A549 treated with ZK216348 at 1 μM for 4 hours (cell line): ENCODE results near the gene CKLF. TPM values are rescaled to one million over a fixed set of nuclear protein-coding genes. Genes with fewer than 3 reads are reported as not detected.

ENCODE experiments used
- total RNA-seq: library from RNA; stranded (reverse); fragments of 200-300 nt; extraction: Qiagen RNA extraction; gene quantifications from 5 replicates; pipeline ENCODE4 v1.2.3, GENCODE V29; 2022; ENCODE audit warnings: low read depth

Gene CKLF
- total RNA-seq, result 58.4 to 75.2 TPM (median 67.6 TPM) in 5 replicates

DNA sequence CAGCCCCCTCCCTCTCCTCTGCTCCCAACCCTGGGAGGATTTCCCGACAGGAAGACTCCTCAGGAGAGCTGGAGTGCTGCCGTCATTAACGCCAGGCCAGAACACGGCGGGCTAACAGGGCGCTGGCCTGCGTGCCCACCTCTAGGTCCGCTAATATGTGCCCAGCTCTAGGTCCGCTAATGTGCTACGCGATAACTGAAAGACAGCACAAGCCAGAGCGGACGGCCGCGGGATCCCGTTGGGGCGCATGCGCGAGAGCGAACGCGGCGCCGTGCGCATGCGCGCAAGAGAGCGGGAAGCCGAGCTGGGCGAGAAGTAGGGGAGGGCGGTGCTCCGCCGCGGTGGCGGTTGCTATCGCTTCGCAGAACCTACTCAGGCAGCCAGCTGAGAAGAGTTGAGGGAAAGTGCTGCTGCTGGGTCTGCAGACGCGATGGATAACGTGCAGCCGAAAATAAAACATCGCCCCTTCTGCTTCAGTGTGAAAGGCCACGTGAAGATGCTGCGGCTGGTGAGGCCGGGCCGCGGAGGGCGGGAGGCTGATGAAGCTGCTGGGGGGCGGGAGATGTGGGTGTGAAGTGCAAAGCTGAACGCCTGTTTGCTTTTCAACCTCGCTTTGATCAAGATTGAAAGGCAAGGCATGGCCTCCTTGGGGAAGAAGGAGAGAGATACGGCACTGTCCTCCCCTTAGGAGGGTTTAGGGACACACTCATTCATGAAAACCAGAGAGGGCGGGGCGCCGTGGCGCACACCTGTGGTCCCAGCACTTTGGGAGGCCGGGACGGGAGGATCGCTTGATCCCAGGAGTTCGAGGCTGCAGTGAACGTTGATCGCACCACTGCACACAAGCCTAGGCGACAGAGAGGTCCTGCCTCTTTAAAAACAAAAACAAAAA lies at the start of gene CKLF:
Gene CKLF, plus strand, starts transcription at position 291 of the 892 bp plus-strand sequence. Its CDS starts 140 bp downstream, at position 431.

DNA sequence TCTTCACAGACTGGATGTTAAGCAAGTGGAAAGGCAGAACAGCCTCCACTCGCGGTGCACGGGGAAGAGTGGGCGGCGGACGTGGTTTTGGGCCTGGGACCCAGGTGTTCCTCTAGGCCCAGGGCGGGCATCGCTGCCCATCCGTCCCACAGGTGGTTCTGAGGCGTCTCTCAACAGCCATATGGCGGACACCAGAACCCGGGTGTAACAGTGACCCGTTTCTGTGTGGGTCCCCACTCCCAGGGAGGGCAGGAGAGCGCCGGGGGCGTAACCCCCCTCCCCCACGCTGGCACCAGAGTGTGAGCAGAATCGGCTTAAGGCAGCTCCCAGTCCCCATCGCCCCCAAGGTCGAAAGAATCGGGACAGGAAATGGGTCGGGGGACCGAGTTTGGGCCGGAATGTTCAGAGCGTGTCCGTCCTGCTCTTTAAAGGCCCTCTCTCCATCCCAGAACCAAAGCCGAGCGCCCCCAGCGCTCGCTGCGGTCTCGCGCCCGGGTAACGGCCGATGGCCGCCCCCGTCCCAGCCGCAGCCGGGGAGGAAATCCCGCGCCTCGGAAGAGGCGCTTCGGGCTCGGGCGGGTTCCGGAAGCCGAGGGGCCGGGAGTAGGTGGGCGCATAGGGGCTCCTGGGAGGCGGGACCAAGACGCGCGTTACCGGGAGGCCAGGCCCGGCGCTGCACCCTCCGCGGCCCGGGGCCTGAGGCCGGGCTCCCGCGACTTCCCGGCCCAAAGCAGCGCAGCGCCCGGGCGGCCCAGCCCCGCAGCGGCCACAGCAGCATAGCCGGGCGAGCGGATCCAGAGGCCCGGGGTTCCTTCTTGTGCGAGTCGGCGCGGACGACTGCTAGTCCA lies 2.9 kb upstream of the CKLF start, which contains the start of gene TK2:
Gene TK2, minus strand, starts transcription at position 839 of the 848 bp plus-strand sequence. Its CDS starts 61 bp downstream, at position 778.

DNA sequence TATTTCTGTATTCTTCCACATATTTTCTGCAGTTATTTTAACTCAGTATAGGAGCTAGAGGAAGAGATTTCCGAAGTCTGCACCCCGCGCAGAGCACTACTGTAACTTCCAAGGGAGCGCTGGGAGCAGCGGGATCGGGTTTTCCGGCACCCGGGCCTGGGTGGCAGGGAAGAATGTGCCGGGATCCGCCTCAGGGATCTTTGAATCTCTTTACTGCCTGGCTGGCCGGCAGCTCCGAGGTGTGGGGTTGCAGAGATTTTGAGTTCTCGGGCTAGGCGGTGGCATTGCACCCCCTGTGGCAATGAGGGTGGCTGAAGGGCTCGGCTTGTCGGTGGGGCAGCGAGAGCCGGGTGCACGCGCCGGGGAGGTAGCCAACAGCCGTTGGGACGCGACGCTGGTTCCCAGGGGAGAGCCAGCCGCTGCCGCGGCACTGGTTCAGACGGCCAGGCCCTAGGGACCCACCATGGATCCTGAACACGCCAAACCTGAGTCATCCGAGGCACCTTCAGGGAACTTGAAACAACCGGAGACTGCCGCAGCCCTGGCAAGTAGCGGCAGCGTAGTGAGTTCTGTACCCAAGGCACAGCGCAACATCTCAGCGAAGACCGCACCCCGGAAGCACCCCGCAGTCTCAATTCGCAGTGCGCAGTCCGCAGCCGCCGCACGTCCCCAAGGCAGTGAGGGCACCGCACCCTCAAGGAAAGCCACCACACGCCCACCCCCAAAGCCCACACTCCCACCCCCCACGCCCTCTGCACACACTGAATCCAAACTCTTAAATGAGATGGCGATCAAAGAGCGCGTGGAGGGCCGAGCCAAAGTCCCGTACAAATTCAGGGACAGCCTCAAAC lies 13.9 kb downstream of the CKLF start, which contains the start of gene CMTM1:
Gene CMTM1, plus strand, starts transcription at position 389 of the 851 bp plus-strand sequence. Its CDS starts 75 bp downstream, at position 464.

DNA sequence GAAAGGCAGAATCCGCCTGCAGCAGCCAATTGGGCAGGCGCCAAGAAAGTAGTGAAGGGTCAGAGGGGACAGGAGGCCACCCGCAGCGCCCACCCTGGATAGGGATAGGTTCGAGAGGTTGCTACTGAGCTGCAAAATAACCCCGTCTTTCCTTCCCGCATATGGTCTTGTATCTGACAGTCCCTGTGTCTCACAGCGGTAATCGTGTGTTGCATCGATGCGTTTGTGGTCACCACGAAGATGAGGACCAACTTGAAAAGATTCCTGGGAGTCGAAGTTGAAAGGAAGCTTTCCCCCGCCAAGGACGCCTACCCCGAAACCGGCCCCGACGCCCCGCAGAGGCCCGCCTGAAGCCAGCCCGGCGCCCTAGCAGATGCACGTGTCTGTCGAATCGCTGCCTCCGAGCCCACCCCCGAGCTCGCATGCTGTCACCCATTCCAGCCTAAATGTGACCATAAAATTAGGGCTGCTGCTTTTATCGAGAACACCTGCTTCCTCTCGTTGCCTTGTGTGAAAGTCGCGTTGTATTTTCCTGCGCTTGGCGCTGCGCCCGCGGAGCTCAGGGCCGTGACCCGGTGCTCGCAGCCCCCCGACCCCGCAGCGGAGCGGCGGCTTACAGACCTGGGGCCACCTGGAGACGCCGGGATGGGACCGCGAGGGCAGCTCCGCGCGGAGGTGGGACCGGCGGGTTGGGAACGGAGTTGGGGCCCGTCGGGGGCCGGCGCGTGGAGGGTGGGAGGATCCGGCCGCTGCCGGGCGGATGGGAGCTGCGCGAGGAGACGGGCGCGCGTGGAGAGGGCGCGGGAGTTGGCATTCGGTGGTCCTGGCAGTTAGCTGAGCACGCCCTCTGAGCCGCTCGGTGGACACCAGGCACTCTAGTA lies 26.5 kb downstream of the CKLF start, which contains the start of gene CMTM2:
Gene CMTM2, plus strand, starts transcription at position 813 of the 881 bp plus-strand sequence. CDS start 145 bp downstream, outside the sequence.

DNA sequence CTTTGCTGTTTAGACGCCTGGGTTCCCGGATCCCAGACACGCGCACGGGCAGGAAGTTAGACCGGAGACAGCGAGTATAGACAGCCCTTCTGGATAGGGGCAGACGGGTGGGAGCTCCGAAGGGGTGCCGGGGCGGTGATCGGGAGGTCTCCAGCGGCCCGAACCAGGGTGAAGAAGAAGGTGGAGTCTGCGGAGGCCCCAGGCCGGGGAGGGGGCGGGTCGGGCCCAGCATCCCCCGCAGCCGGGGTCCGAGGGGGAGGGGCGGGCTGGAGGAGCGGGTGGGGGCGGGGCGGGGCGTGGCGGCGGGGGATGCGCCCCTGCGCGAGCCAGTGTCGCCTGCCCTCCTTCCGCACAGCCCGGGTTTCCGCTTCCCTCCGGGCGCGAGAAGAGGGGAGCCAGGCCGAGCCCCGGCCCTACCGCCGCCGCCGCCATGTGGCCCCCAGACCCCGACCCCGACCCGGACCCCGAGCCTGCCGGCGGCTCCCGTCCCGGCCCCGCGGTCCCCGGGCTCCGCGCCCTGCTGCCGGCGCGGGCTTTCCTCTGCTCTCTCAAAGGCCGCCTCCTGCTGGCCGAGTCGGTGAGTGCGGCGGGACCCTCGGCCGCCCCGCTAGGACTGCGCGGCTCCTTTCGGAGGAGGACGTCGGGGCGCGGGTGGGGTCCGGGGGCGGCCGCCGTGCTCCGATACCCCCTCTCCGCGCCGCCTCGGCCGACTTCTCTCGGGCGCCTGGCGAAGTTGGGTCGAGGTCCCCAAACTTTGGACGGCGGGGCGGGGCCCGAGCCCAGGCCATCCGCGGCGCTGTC lies 52.2 kb downstream of the CKLF start, which contains the start of gene CMTM3:
Gene CMTM3, plus strand, starts transcription at position 329 of the 801 bp plus-strand sequence. Its CDS starts 102 bp downstream, at position 431.

Other genes starting within 250 kb of the CKLF start
- 0.12 to 0.33 TPM (median 0.24 TPM) in 5 replicates for gene CDH5, start 185.9 kb upstream of the CKLF start, total RNA-seq
- gene BEAN1, start 125.3 kb upstream of the CKLF start, total RNA-seq, result 2.8 to 5.1 TPM (median 3.8 TPM) in 5 replicates
- 16.6 to 31.9 TPM (median 17.5 TPM) in 5 replicates for gene TK2, start 2.5 kb upstream of the CKLF start, total RNA-seq
- 0.50 to 2.4 TPM (median 1.7 TPM) in 5 replicates for gene CMTM1, start 13.9 kb downstream of the CKLF start, total RNA-seq
- gene CMTM2, start 26.9 kb downstream of the CKLF start, total RNA-seq, result not detected in 5 replicates
- 80.4 to 87.8 TPM (median 84.8 TPM) in 5 replicates for gene CMTM3, start 52.1 kb downstream of the CKLF start, total RNA-seq
- 18.3 to 39.6 TPM (median 32.5 TPM) in 5 replicates for gene CMTM4, start 144.2 kb downstream of the CKLF start, total RNA-seq
- 36.4 to 56.4 TPM (median 52.1 TPM) in 5 replicates for gene DYNC1LI2, start 199.0 kb downstream of the CKLF start, total RNA-seq
- not detected in 5 replicates for gene TERB1, start 249.0 kb downstream of the CKLF start, total RNA-seq